Stimulated activated effector memory CD8-positive, alpha-beta T cell treated with anti-CD3 and anti-CD28 coated beads, Interleukin-12 subunit alpha, Interleukin-12 subunit beta, amount 100 ng/mL, for 72 hours (primary cell): ENCODE data around the gene RASL10B.

Experiments used
- ATAC-seq: fragments of 150-1000 bp; cut with Tn5 transposase; 2 replicates; pipeline ENCODE4 v1.10.0; 2021
- DNase-seq, 2 donors: peaks; one replicate each; pipeline ENCODE4 v3.0.0; 2021 to 2022; ENCODE audit warnings: low spot score in 2 of 2
- H3K27ac Mint-ChIP-seq: one replicate; pipeline ENCODE4 v1.8.0; 2022; ENCODE audit warnings: mild to moderate bottlenecking, mixed read lengths
- H3K36me3 Mint-ChIP-seq: one replicate; pipeline ENCODE4 v1.8.0; 2022; ENCODE audit warnings: mild to moderate bottlenecking, mixed read lengths
- H3K4me1 Mint-ChIP-seq: one replicate; pipeline ENCODE4 v1.8.0; 2022; ENCODE audit warnings: mixed read lengths
- H3K4me3 Mint-ChIP-seq: one replicate; pipeline ENCODE4 v1.8.0; 2022; ENCODE audit warnings: mild to moderate bottlenecking, mixed read lengths
- H3K9me3 Mint-ChIP-seq: one replicate; pipeline ENCODE4 v1.8.0; 2022; ENCODE audit warnings: mixed read lengths

RASL10B gene

DNA sequence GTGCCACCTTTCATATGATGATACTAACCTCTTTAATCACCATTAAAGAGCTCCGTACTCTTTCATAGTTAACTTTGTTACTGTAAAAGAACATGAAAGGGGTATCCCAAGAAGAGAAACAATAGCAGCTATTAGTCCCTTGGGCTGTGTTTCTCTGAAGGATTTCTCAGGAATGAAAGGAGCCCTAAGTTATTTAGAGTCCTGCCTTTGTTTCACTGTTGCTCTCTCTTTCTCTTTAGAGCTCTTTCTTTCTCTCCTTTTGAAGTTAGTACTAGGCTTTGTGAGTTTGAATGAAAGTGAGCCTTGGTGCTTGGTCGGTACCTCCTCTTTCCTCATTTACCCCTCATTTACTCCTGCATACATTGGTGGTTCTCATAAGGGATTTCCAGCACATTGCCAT lies 20.5 kb upstream of the RASL10B start:
- Mint-ChIP-seq H3K4me3 (no peak overlapping the region), H3K27ac (no peak overlapping the region), H3K4me1 (no peaks in the 10 kb centered on the region), H3K36me3 (peaks cover 14% of the 10 kb centered on the region), H3K9me3 (no peaks in the 10 kb centered on the region)
- ATAC-seq (no peak), DNase-seq (no peak)

DNA sequence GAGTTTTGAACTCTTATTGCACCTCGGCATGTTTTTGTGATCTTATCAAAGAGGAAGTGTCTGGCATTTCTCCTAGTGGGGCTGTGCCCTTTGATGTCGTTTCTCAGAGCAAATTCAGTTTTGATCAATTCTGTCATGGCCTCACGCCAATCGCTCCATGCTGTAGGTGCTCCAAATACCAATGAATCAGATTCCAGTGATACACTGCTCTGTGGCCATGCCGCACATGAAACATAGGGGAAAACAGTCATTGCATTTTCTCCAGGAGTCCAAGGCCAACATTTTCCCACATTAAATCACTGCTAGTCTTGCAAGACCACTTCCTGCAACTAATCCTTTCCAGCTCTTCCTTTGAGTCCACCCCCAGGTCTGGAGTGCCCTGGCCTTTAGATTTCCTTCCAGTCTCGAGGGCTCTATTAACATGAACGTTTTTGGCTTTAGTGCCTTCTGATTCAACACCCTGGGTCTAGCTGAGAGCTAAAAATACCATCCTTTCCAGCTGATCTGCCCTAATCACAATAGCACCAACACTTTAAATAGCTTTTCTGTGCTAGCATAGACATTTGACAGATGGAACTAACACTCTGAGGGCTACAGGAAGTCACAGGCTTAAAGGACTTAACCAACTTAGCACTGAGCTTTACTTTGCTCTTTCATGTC lies 18.2 kb upstream of the RASL10B start:
- Mint-ChIP-seq H3K4me1 (no peaks in the 10 kb centered on the region), H3K36me3 (peaks cover 18% of the 10 kb centered on the region), H3K9me3 (no peaks in the 10 kb centered on the region), H3K27ac (no peak overlapping the region), H3K4me3 (no peak overlapping the region)
- no peak for DNase-seq
- no peak for ATAC-seq

DNA sequence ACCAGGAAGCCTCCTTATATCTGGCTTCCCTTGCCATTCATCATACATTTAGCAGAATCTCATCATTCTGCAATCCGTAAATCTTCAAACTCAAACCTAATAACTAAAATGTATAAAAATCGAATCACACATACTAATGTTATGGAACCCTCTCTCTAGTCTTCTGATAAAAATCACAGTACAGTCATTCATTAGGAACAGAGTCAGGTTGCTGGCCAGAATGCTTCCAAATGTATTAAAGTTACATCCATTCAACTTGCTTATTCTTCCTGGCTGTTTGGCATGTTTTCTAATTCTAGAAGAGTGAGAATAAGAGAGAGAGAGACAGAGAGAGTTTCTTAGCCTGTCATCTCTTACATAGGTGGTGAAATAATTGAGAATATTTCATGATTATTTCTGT lies 16.5 kb upstream of the RASL10B start:
- peaks cover 36% of the 10 kb centered on the region for H3K36me3 Mint-ChIP-seq
- no peak overlapping the region for H3K27ac Mint-ChIP-seq
- H3K9me3 Mint-ChIP-seq, result no peaks in the 10 kb centered on the region
- H3K4me3 Mint-ChIP-seq, result no peak overlapping the region
- ATAC-seq, result no peak
- DNase-seq, result no peak
- no peaks in the 10 kb centered on the region for H3K4me1 Mint-ChIP-seq

DNA sequence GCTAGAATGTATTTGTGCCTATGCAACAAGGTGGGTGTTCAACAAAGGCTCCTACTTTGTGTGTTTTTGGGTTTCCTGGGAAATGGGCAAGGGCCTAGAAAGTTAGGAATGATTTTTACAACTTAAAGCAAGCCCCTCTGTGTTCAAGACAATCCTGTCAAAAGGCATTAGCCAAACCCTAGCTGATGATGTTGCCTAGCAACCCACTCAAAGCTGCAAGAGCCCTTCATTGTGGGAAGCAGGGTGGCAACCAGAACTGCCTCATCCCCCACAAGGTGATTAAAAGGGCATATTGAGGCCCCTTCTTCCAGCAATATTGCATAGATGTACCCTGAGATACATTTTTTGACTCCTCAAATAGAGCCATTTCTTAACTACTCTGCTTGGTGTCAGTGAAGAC lies 16.0 kb upstream of the RASL10B start:
- H3K4me3 Mint-ChIP-seq, result no peak overlapping the region
- peaks cover 40% of the 10 kb centered on the region for H3K36me3 Mint-ChIP-seq
- H3K4me1 Mint-ChIP-seq, result no peaks in the 10 kb centered on the region
- H3K9me3 Mint-ChIP-seq, result no peaks in the 10 kb centered on the region
- H3K27ac Mint-ChIP-seq, result no peak overlapping the region
- DNase-seq (no peak), ATAC-seq (no peak)

DNA sequence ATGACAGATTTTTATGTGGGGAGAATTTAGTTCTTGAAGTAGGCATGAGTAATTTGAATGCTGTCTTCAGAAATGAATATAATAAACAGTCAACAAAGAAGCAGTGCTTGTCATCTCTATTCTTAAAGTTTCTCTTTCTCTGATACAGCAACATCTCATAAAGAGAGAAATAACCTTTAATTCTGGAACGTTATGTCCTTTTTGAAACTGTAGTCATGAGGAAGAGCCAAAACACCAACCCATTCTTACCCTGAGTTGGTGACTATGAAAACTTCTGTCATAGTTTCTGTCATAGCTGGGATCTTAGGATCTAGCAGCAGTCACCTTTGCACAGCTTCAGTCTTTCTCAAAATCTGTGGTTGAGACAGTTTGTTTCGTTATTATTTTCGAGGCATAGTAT lies 15.3 kb upstream of the RASL10B start:
- H3K4me3 Mint-ChIP-seq, result no peak overlapping the region
- no peak for DNase-seq

DNA sequence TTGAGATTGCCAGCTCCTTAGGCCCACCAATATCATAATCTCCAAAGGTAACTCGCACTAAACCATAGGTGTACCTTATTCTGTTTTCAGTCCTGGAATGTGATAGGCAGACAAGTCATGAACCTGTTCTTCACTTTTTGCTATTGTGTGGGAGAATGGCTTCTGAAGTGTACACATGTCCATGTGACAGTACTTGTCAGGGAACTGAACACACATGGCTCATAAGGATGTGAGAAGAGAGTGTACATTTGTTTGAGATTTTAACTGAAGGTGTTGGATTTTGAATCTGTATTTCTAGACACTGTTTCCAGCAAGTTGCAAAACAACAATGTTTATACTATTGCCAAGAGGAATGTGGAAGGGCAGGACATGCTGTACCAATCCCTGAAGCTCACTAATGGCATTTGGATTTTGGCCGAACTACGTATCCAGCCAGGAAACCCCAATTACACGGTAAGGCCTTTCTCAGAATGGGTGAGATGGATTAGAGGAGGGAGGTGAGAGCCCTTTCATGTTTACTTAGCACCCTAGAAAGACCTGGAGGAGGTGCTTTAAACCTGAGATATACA lies 14.5 kb upstream of the RASL10B start:
- no peak for ATAC-seq
- Mint-ChIP-seq H3K27ac (no peak overlapping the region), H3K9me3 (no peaks in the 10 kb centered on the region), H3K4me3 (no peak overlapping the region), H3K36me3 (peaks cover 55% of the 10 kb centered on the region), H3K4me1 (no peaks in the 10 kb centered on the region)
- DNase-seq, result no peak

More for the DNA sequence above, 15.3 kb upstream of the RASL10B start:
- no peaks in the 10 kb centered on the region for H3K9me3 Mint-ChIP-seq
- peak; percentile 66 for ATAC-seq
- H3K27ac Mint-ChIP-seq, result no peak overlapping the region
- peaks cover 48% of the 10 kb centered on the region for H3K36me3 Mint-ChIP-seq
- no peaks in the 10 kb centered on the region for H3K4me1 Mint-ChIP-seq

DNA sequence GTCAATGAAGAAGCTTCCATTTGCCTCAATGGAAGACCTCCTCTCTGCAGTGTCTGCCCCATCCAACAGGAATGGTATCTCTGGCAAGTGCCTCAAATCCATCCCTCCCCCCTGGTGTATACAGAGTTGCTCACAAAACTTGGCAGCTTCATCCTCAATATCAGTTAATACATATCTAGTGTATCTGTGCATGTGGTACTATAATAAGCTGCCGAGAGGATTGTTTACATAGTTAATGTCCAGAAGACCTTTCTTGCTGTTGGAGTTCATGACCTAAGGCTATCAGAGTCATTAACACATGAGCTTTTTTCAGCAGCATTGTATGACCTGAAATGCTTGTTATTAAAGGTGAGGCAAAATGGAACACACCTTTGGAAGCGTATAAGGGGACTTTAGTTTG lies 14.0 kb upstream of the RASL10B start:
- Mint-ChIP-seq H3K4me3 (no peak overlapping the region), H3K36me3 (peaks cover 60% of the 10 kb centered on the region), H3K9me3 (no peaks in the 10 kb centered on the region), H3K4me1 (no peaks in the 10 kb centered on the region), H3K27ac (no peak overlapping the region)
- DNase-seq, result no peak
- ATAC-seq, result no peak

DNA sequence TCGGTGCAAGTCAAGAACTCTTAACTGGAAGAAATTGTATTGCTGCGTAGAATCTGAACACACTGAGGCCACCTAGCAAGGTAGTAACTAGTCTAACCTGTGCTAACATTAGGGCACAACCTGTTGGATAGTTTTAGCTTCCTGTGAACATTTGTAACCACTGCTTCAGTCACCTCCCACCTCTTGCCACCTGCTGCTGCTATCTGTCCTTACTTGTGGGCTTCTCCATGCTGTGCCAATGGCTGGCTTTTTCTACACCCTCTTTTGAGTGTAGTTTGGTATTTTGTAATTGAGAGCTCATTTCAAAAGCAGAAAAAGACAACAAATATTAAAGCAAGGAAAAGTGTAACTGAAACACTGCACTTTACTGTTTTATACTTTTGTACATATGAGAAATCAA lies 7.7 kb upstream of the RASL10B start:
- H3K4me1 Mint-ChIP-seq, result peaks cover 5% of the 10 kb centered on the region
- ATAC-seq, result no peak
- no peak for DNase-seq
- H3K27ac Mint-ChIP-seq, result peak overlapping the region; percentile 20
- peaks cover 74% of the 10 kb centered on the region for H3K36me3 Mint-ChIP-seq
- H3K9me3 Mint-ChIP-seq, result no peaks in the 10 kb centered on the region
- no peak overlapping the region for H3K4me3 Mint-ChIP-seq

DNA sequence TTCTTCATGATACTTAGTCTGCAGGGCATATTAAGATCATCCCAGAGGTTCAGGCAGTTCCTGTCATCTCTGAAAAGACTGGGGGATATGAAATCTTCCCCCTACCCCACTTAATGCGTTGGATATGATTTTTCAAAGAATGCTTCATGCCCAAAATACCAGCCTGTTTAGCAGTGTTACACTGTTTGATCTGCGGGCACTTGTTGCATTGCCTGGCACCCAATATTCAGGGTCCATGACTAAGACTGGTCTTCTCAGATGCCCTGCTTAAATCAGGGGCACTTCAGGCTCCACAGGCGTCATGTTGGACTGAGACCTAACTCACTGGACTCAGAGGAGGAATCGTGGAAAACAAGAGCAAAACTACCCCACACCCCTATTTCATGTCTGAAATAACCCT lies 6.4 kb upstream of the RASL10B start:
- ATAC-seq (no peak), DNase-seq (no peak)
- Mint-ChIP-seq H3K27ac (peak overlapping the region; percentile 38), H3K4me1 (peaks cover 10% of the 10 kb centered on the region), H3K4me3 (no peak overlapping the region), H3K9me3 (no peaks in the 10 kb centered on the region), H3K36me3 (peaks cover 60% of the 10 kb centered on the region)

DNA sequence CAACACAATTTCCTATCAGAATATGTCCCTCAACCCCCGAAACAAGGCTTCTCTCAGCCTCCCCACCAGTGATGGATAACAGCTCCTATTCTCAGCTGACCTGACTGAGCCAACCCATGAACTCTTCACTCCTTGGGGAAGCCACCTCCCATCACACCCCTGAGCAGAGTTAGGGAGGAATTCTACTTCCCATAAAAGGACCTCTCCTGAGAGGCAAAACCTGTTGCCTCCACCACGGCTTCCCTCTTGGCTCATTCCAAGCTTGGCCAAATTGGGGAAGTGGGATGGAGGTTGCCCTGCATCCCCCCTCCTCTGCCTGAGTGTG lies 5.7 kb upstream of the RASL10B start:
- Mint-ChIP-seq H3K9me3 (no peaks in the 10 kb centered on the region), H3K4me1 (peaks cover 17% of the 10 kb centered on the region), H3K27ac (peak overlapping the region; percentile 38), H3K36me3 (peaks cover 57% of the 10 kb centered on the region), H3K4me3 (no peak overlapping the region)
- ATAC-seq, result no peak
- DNase-seq, result no peak

DNA sequence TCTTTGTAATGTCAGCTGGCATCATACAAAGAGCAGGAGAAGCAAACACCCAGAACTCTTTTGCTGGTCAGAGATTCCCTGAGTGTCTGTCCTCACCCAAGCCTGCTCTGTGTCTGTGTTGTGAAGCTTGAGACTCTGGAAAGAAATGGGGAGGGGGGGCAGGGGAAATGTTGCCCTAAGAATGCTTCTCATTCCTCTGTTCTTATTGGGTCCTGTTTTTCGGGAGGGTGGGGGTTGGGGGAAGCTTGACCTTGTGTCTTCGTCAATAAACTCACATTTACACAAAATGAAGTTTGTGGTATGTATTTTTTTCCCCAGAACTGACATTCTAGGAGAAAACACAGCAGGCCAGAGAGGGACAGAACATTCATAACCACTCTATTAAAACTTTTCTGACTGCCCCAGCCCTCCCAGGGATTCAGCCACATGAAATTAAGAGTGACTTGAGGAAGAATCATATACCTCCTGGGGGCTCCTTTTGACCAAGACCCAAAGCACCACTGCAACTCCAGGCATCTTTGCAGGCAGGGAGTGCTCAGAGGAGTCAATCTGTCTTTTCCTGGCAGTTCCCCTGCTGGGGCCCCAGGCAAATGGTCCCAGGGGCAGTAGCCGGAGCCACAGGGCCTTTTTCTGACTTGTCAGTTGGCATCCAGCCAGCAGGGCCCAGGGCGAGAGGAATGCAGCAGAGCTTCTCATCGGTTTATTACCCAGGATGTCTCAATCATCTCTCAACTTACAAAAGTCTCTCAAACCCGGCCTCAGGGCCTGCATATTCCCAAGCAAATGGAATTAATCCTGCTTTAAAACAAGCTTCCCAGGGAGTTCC lies 5.1 kb upstream of the RASL10B start:
- DNase-seq, result no peak
- no peak for ATAC-seq
- Mint-ChIP-seq H3K9me3 (no peaks in the 10 kb centered on the region), H3K27ac (no peak overlapping the region), H3K4me1 (peaks cover 23% of the 10 kb centered on the region), H3K4me3 (no peak overlapping the region), H3K36me3 (peaks cover 58% of the 10 kb centered on the region)

DNA sequence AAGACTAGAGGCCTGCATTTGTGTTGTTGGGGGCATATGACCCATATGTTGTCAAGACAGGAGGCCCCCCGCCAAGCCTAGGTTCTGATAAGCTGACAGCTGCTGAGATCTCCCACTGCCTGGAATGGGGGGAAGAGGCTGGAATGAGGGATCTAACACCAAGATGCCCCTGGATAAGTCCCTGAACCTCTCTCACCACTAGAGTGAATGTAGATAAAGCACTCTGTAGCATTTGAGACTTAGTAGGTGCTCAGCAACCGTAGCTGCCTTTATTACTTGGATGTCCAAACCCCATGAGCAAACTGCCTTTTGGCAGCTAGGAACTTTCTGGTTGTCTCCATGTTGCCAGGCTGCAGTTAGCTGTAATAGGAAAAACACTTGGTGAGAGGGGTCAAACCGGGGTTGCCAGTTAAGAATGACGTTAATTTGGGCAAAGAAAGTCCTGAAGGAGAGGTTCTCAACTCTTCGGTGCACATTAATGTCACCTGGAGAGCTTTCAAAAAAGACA lies 4.4 kb upstream of the RASL10B start:
- ATAC-seq (no peak), DNase-seq (no peak)
- H3K4me3 Mint-ChIP-seq, result no peak overlapping the region
- H3K36me3 Mint-ChIP-seq, result peaks cover 52% of the 10 kb centered on the region
- no peaks in the 10 kb centered on the region for H3K9me3 Mint-ChIP-seq
- no peak overlapping the region for H3K27ac Mint-ChIP-seq
- H3K4me1 Mint-ChIP-seq, result peaks cover 23% of the 10 kb centered on the region

DNA sequence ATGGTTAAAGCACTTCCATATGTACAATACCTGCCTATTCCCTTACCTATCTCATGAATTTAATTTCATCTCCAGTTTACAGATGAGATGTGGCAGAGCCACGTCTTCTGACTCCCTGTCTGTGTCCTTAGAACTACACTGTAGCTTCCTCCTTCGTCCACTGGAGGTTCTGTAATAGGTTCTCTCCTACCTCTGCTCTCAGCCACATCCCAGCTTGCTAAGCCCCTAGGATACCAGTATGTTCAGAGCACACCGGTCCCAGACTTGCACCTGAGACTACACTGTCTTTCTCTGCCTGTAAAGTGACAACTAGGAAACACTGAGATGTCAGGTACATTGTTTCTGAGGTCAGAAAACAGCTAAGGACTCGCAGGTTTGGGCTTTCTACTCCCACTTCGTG lies 3.8 kb upstream of the RASL10B start:
- peaks cover 46% of the 10 kb centered on the region for H3K36me3 Mint-ChIP-seq
- peaks cover 23% of the 10 kb centered on the region for H3K4me1 Mint-ChIP-seq
- H3K4me3 Mint-ChIP-seq, result no peak overlapping the region
- no peaks in the 10 kb centered on the region for H3K9me3 Mint-ChIP-seq
- ATAC-seq (no peak), DNase-seq (no peak)
- H3K27ac Mint-ChIP-seq, result peak overlapping the region; percentile 73

DNA sequence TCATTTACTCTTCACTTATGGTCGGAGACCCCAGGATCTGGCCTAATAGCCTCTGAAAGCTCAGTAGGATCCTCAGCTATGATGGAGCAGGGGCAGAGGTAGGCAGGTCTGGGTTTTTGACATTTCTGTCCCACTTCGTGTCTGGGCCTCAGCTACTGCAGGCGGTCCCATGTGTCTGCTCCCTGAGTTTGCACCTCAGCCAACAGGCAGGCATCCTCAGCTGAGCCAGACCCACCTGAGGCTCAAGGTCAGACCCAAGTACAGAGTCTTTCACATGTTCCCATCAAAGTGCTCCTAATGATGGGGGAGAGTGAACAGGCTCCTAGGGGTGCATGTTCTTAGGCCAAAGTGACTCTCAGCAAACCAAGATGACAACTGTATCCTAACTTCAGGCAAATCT lies 2.9 kb upstream of the RASL10B start:
- DNase-seq, result no peak
- Mint-ChIP-seq H3K36me3 (peaks cover 37% of the 10 kb centered on the region), H3K27ac (no peak overlapping the region), H3K4me3 (no peak overlapping the region), H3K4me1 (peaks cover 23% of the 10 kb centered on the region), H3K9me3 (no peaks in the 10 kb centered on the region)
- ATAC-seq, result no peak

DNA sequence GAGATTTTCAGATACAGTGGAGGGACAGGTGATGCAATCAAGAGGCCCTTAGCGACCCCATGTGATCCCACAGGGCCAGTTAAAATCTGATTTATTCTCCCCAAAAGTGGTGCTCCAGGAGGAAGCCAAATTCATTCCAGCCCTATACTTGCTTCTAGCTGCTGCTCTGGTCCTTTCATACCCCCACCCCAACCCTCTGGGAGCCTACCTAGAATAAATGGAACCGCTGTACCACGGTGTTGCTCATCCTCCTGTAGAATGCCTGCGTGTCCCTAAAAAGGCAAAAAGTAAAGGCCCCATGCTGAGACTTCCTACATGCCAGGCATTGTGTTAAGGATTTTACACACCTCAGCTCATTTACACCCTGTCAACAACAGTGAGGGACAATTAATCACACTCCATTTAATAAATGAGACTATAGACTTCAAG lies 2.0 kb upstream of the RASL10B start:
- DNase-seq, result no peak
- Mint-ChIP-seq H3K9me3 (no peaks in the 10 kb centered on the region), H3K4me3 (no peak overlapping the region), H3K4me1 (peaks cover 23% of the 10 kb centered on the region), H3K27ac (peak overlapping the region; percentile 81), H3K36me3 (peaks cover 28% of the 10 kb centered on the region)
- ATAC-seq, result no peak
